Activated T-helper 2 cell treated with anti-CD3 and anti-CD28 coated beads, Interferon-gamma antibody, Interleukin-2, Interleukin-4, amounts not matched to agents 10 μg/mL and 5 μg/mL and 100 μg/mL, durations not matched to agents 14 hours and 24 hours and 36 hours (primary cell): ENCODE measurements around the gene PATJ. TPM values are rescaled to one million over a fixed set of nuclear protein-coding genes. Genes with fewer than 3 reads are reported as not detected.

Experiments used
- DNase-seq: peaks from one replicate; pipeline ENCODE4 v3.0.0; 2021; ENCODE audit warnings: low spot score
- H3K27ac Mint-ChIP-seq: one replicate; pipeline ENCODE4 v1.8.0; 2021; ENCODE audit warnings: mixed read lengths
- H3K27me3 Mint-ChIP-seq: one replicate; pipeline ENCODE4 v1.8.0; 2021; ENCODE audit warnings: low read depth, mixed read lengths
- H3K36me3 Mint-ChIP-seq: one replicate; pipeline ENCODE4 v1.8.0; 2021; ENCODE audit warnings: low read depth, mixed read lengths
- H3K4me1 Mint-ChIP-seq: one replicate; pipeline ENCODE4 v1.8.0; 2021; ENCODE audit warnings: low read depth, mixed read lengths
- H3K4me3 Mint-ChIP-seq: one replicate; pipeline ENCODE4 v1.8.0; 2021; ENCODE audit warnings: low read depth, mild to moderate bottlenecking, moderate library complexity, mixed read lengths
- H3K9me3 Mint-ChIP-seq: one replicate; pipeline ENCODE4 v1.8.0; 2021; ENCODE audit warnings: mixed read lengths
- intact Hi-C: fragments of 100-400 bp; cut with micrococcal nuclease; formaldehyde crosslinking; loops from one replicate; pipeline ENCODE4 v1.15.1; 2023
- total RNA-seq: library from RNA; stranded (reverse); gene quantifications from 2 replicates; pipeline ENCODE4 v1.2.3, GENCODE V29; 2022

Gene PATJ
- total RNA-seq, 1 donor from 2014 or later, result 3.4 TPM

DNA sequence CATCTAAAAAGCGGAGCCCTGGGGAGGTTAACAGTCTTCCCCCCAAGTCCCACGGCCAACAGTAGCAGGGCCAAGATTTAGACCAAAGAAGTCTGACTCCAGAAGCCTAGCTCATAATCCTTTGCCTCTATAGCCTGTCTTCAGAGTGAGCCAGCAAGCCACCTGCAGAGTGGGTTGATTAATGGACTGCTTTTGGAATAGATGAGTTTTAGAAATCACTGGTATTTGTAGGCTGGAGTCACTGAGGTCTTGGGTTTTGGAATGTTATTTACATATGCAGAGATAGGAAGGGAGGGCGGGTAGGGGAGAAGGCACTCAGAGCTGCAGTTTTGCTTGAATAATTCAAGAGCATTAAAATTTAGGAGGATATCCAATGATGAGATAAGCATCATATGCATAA, 361.6 kb downstream of the PATJ start:
- Mint-ChIP-seq H3K9me3 (no peaks in the 10 kb centered on the region), H3K27me3 (no peaks in the 10 kb centered on the region), H3K36me3 (no peaks in the 10 kb centered on the region), H3K4me1 (no peaks in the 10 kb centered on the region), H3K4me3 (no peak overlapping the region), H3K27ac (no peak overlapping the region)
- intact Hi-C loops, result no loop called here
- no peak for DNase-seq

DNA sequence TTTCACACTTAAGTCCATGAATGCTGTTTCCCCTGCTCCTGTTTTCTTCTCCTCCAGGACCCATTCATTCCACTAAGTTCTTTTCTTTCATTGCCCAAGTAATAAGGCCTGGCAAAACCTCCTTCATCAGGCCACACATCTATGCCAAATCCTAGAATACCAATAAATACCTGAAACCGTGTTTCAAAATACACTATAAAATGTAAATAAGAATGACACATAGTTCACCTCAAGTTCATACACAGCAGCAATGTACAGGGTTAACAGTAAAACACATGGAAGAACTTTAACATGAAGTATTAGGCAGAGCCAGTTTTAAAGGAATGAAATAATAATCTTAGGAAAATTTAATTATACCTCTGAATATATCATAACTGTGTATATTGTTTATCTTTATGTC, 365.6 kb downstream of the PATJ start:
- Mint-ChIP-seq H3K9me3 (no peaks in the 10 kb centered on the region), H3K4me1 (no peaks in the 10 kb centered on the region), H3K27ac (no peak overlapping the region), H3K4me3 (no peak overlapping the region), H3K27me3 (no peaks in the 10 kb centered on the region), H3K36me3 (no peaks in the 10 kb centered on the region)
- no peak for DNase-seq
- intact Hi-C loops, result no loop called here

DNA sequence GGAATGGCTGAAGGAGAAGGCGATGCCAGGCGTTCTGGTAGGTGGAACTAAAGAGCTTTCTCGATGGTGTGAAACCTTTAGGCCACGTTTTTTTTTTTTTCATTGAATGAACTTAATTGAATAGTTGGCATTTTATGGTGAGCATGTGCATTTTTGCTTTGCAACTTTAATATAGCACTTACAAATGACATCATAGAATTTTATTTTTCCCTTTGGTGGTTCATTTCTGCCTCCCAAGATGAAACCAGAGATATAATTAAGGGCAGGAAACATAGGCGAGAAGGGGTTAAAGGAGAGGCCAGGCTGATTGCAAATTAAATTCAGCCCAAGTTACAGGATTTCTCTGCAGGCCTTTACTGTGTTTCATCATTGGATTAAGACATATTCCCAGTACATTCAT, 366.8 kb downstream of the PATJ start:
- H3K27me3 Mint-ChIP-seq, result no peaks in the 10 kb centered on the region
- no peaks in the 10 kb centered on the region for H3K36me3 Mint-ChIP-seq
- H3K4me1 Mint-ChIP-seq, result no peaks in the 10 kb centered on the region
- H3K9me3 Mint-ChIP-seq, result no peaks in the 10 kb centered on the region
- intact Hi-C loops, result no loop called here
- H3K27ac Mint-ChIP-seq, result no peak overlapping the region
- no peak overlapping the region for H3K4me3 Mint-ChIP-seq
- DNase-seq, result no peak

DNA sequence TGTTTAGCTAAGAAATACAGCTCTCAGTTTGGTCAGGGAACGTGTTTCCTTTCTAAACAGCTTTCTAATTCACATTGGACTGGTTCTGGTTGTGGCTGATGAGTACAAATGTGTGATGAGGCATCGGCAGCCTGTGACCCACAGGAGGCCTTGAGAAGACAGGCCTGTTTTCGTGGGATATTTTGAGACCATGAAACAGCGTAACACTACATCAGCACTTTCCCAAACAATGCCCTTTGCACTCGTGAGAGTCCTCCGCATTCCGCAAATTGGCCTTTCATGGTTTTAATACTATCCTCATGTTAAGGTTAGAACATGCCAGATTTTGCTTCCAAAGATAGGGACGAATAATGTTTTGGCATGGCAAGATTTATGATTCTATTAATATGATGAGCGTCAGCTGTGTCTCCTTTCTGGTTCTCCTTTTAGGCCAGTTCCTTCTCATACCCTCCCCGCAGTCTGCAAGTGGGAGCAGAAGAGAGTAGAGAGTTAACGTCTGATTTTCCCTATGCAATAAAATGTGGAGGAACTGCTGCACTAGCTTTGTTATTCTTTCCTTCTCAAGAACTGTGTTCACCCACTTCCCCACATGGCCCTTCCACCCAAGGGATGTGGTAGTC, 368.0 kb downstream of the PATJ start:
- Mint-ChIP-seq H3K4me3 (no peak overlapping the region), H3K36me3 (no peaks in the 10 kb centered on the region), H3K4me1 (no peaks in the 10 kb centered on the region), H3K27ac (no peak overlapping the region), H3K9me3 (no peaks in the 10 kb centered on the region), H3K27me3 (no peaks in the 10 kb centered on the region)
- no peak for DNase-seq
- intact Hi-C loops, result no loop called here

DNA sequence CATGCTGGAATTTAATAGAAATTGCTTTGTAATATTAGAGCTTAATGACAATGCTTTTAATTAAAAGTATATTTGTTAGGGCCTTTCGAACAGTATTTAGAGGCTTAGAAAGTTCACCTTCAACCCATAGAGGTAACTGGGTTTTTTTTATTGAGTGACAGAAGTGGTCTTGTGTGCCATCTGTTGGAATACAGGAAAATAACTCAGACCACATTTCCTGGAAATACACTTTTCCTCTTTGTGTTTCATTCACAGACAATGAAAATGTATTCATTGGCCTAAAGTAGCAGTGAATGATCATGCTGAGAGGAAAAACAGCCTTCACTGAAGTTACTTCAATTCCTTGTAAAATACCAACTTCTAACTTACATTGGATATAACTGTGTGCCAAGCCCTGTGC, 368.8 kb downstream of the PATJ start:
- Mint-ChIP-seq H3K36me3 (no peaks in the 10 kb centered on the region), H3K27ac (no peak overlapping the region), H3K4me3 (no peak overlapping the region), H3K9me3 (no peaks in the 10 kb centered on the region), H3K27me3 (no peaks in the 10 kb centered on the region), H3K4me1 (no peaks in the 10 kb centered on the region)
- DNase-seq, result no peak
- intact Hi-C loops, result no loop called here

DNA sequence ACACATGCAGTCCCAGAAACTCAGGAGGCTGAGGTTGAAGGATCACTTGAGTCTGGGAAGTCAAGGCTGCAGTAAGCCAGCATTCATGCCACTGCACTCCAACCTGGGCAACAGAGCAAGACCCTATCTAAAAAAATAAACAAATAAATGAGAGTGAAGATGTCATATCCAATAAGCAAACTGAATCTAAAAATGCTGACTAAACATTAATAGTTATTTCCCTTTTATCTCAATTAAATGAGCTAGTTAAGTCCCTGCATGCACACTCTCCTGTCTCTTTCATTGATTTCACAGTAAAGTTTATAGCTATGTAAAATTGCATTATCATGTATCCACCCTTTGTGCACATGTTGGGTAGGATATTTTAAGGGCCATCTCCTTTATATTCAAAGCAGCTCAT, 371.2 kb downstream of the PATJ start:
- no peaks in the 10 kb centered on the region for H3K27me3 Mint-ChIP-seq

DNA sequence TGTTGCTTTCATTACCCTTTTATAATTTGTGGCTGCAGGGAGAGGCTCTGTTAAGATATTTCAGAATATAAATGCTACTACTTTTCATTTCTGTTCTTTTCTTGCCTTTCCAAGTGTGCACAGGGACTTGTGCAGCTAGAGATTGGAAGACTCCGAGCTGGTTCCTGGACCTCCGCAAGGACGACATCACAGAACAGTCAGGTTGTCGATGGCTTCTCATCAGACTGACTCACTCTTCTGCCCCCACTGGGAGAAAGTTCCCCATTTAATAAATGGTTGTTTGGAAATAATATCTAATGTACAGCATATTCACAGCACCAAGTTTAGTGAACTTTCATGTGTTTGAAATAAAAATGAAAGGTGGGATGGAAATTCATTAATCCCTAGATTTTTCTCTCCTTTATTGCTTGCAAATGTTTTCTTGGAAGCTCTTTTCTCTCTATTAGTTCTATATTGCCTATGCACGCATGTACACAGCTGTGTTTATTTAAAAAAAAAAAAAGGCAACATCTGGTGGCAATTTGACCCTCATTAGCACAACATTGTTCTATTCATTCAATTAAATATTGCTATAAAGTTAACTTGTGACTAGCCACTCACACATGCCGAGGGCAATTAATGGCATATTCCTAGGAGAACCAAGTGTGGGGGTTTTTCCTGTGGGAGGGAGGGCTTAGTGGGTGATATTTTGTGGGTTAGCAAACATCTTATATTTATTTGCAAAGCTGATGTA, 374.9 kb downstream of the PATJ start:
- Mint-ChIP-seq H3K36me3 (no peaks in the 10 kb centered on the region), H3K27ac (no peak overlapping the region), H3K9me3 (no peaks in the 10 kb centered on the region), H3K4me1 (no peaks in the 10 kb centered on the region), H3K4me3 (no peak overlapping the region), H3K27me3 (no peaks in the 10 kb centered on the region)
- DNase-seq, result no peak
- intact Hi-C loops, result no loop called here

More for the DNA sequence above, 371.2 kb downstream of the PATJ start:
- intact Hi-C loops, result no loop called here
- Mint-ChIP-seq H3K36me3 (no peaks in the 10 kb centered on the region), H3K9me3 (no peaks in the 10 kb centered on the region), H3K4me3 (no peak overlapping the region), H3K27ac (no peak overlapping the region), H3K4me1 (no peaks in the 10 kb centered on the region)
- no peak for DNase-seq

DNA sequence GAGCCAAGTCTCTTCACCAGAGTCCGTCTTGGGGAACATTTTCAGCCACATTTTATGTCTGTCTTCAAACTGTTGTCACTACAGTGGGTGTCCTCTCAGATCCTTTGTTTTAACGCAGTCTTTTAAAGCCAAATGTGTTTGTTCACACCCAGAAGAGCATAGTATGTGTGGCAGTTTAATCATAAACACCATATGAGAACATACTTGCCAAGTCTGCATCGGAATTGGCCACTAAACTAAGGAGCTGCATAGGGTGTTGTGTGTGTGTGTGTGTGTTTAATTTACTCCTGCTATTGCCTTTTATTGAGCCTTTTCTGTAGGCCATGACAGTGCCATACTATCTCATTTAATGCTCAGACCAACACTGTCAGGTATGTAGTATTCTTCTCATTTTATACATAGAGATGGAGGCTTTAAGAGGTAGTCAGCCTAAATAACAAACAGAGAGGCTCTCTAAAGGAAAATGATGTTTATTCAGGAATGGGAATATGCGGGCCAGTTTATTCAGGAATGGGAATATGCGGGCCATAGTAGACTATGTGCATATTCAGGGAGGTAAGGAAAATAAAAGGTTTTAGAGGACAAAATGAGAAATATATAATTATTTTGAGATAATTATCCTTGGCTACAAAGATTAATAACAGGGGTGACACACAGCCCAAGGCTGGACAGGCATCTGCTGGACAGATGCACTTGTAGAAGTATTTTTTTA, 384.5 kb downstream of the PATJ start:
- Mint-ChIP-seq H3K27me3 (no peaks in the 10 kb centered on the region), H3K4me3 (no peak overlapping the region), H3K9me3 (no peaks in the 10 kb centered on the region), H3K36me3 (no peaks in the 10 kb centered on the region), H3K27ac (no peak overlapping the region), H3K4me1 (no peaks in the 10 kb centered on the region)
- no peak for DNase-seq
- intact Hi-C loops, result no loop called here

DNA sequence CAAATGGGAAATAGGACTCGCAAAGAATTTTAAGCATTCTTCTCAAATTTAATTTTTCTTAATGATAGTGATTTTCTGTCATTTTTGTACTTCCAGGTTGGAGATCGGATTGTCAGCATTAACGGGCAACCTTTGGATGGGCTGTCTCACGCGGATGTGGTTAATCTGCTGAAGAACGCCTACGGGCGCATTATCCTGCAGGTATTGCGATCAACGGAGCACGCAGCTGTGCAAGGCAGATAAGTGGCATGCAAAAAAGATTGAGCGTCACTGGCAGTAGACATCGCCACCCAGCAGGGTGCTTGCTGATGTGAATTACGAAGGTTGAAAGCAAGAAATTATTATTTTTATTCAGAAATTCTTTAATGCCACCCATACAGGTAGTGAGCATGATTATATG, 386.5 kb downstream of the PATJ start:
- no peaks in the 10 kb centered on the region for H3K27me3 Mint-ChIP-seq
- intact Hi-C loops, result no loop called here
- H3K4me3 Mint-ChIP-seq, result no peak overlapping the region

DNA sequence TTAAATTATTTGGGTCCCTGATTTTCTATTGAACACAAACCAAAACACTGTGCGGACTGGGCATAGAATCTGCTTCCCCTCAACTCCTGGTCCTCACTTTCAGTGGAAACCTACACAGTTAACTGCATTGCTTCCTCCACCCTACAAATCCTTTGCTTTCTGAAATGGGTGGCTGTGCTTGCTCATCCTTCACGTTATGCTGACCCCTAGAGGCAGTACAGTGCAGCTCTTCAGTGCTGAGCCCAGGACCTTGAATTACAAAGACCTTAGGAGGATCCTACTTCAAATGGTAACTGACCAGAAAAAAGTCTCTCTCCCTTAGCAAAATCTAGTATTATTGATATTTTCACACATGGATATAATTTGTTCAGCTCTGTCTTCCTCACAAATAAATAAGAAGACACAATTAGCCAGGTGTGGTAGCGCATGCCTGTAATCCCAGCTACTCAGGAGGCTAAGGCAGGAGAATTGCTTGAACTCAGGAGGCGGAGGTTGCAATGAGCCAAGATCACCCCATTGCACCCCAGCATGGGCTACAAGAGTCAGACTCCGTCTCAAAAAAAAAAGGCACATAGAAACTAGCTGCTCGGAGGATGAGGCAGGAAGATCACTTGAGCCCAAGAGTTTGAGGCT, 388.9 kb downstream of the PATJ start:
- H3K27me3 Mint-ChIP-seq, result no peaks in the 10 kb centered on the region
- H3K27ac Mint-ChIP-seq, result no peak overlapping the region
- H3K4me1 Mint-ChIP-seq, result no peaks in the 10 kb centered on the region
- no peak for DNase-seq
- no peak overlapping the region for H3K4me3 Mint-ChIP-seq
- H3K36me3 Mint-ChIP-seq, result no peaks in the 10 kb centered on the region
- H3K9me3 Mint-ChIP-seq, result no peaks in the 10 kb centered on the region
- intact Hi-C loops, result loop anchor here (1.0 kb wide), 1 partner anchor 49 kb away; no protein-coding TSS in a partner anchor

More for the DNA sequence above, 386.5 kb downstream of the PATJ start:
- Mint-ChIP-seq H3K4me1 (no peaks in the 10 kb centered on the region), H3K27ac (no peak overlapping the region), H3K9me3 (no peaks in the 10 kb centered on the region), H3K36me3 (no peaks in the 10 kb centered on the region)
- no peak for DNase-seq

DNA sequence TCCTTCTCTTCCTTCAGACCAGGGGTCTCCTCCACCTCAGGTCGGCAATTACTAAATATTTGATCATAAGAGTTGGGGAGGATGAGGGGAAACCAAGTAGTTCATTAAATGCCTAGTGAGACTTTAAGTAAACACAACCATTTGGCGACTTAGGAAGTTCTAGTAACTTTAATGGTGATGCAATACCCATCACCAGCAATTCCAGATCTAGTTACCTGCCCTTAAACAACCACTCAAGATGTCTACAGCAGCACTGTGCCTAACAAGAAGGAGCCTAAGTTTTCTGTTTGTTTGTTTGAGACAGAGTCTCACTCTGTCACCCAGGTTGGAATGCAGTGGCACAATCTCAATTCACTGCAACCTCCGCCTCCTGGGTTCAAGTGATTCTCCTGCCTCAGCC, 395.7 kb downstream of the PATJ start:
- Mint-ChIP-seq H3K4me3 (no peak overlapping the region), H3K4me1 (no peaks in the 10 kb centered on the region), H3K27me3 (peaks cover 3% of the 10 kb centered on the region), H3K27ac (no peak overlapping the region), H3K9me3 (no peaks in the 10 kb centered on the region), H3K36me3 (no peaks in the 10 kb centered on the region)
- DNase-seq, result no peak
- intact Hi-C loops, result no loop called here

DNA sequence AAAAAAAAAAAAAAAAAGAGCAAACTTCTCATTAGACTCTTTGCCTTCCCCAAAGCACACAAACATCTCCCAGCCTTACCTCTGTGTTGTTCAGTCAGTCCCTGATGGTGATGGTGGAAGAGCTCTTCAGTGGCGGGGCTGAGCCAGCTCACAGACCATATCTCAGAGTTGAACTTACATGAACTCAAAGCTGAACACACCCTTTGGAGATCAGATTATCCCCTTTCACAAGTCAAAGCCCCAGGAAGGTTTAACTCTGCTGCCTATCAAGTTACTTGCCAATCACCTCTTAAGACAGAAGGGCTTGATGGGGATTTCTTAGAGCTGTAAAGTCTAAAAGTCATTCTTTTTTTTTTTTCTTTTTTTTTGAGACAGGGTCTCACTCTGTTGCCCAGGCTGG, 397.1 kb downstream of the PATJ start:
- DNase-seq, result no peak
- no peak overlapping the region for H3K4me3 Mint-ChIP-seq
- no peaks in the 10 kb centered on the region for H3K36me3 Mint-ChIP-seq
- no peaks in the 10 kb centered on the region for H3K9me3 Mint-ChIP-seq
- no peaks in the 10 kb centered on the region for H3K4me1 Mint-ChIP-seq
- no peak overlapping the region for H3K27ac Mint-ChIP-seq
- intact Hi-C loops, result no loop called here
- peaks cover 3% of the 10 kb centered on the region for H3K27me3 Mint-ChIP-seq

DNA sequence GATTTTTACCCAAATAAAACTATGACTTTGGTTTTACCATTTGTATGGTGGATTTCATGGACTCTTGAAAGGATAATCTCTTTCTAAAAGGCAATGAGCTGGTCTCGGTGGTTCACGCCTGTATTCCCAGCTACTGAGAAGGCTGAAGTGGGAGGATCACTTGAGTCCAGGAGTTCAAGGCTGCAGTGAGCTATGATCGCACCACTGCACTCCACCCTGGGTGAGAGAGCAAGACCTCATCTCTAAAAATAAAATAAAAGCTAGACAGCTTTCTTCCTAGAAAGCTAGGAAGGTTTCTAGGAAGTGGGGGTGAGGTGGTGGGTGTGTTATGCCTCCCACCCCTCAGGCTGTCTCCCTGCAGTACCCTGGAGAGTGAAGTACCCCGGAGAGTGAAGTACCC, 398.4 kb downstream of the PATJ start:
- Mint-ChIP-seq H3K4me1 (no peaks in the 10 kb centered on the region), H3K27me3 (peaks cover 3% of the 10 kb centered on the region), H3K4me3 (no peak overlapping the region), H3K27ac (no peak overlapping the region), H3K36me3 (no peaks in the 10 kb centered on the region), H3K9me3 (no peaks in the 10 kb centered on the region)
- intact Hi-C loops, result no loop called here
- no peak for DNase-seq
